GM19351 (cell line): ENCODE measurements around the gene CHDH.

ENCODE experiments used
- ATAC-seq: cut with Tn5 transposase; IDR thresholded peaks from one replicate; pipeline ENCODE4 v1.9.1; 2021; ENCODE audit warnings: mild to moderate bottlenecking, moderate library complexity; ENCODE audit not compliant: unreplicated experiment

CHDH gene

DNA sequence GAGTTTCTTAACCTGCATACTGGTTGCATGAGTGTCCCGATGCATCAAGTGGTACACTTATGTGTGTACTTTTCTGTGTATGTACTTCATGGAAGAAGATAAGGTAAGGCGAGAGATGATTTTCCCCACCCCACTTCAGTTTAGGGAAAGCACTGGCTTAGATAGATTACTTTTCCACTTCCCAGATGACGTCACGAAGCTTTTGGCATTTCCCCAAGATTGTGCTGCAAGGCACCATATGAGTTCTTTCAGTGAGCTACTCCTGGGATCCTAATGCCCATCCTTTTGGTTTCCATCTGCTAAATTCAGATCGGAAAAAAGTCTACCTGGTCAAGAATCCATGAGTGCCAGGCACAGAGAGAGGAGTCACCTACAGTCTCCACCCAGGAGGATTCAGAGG, 4.7 kb upstream of the CHDH start:
- ATAC-seq = no peak

DNA sequence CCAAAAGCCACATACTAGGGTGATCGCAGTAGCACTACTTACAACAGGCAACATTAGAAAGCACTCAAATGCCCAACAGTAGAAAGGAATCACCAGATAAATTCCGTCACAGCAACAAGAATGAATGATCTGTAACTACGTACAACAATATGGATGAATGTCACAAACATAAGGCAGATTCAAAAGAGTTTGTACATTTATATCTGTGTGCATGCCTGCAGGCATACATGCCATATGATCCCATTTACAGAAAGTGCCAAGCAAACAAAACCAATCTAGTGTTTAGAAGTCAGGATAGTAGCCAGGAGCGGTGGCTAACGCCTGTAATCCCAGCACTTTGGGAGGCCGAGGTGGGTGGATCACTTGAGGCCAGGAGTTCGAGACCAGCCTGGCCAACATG, 3.7 kb upstream of the CHDH start:
- ATAC-seq = no peak

DNA sequence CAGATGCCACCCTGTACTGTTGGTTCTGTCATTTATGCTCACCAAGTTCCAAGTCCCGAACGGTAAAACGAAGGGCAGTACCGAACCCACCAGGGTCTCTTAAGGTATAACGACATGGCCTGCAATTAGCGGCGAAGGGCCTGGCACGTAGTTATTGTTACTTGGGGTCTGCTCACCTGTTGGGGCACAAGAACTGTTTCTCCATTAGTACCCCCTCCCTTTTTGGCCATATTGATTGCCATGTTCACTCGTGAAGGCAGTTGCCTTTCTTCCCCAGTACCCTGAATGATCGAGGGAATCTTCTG, 584 bp upstream of the CHDH start:
- no peak for ATAC-seq

DNA sequence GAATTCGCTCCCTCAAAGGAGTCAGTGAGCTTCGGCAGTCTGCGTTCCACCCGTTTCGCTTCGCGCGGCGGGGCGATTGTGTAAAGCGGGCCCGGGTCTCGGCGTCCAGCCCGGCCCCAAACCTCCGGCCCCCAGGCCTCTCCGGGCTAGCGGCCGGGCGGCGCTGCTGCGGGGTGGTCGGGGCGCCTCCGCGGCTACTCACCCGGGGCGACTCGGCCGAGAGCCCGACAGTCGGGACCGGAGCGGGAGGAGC, 412 bp downstream of the CHDH start:
- no peak for ATAC-seq

DNA sequence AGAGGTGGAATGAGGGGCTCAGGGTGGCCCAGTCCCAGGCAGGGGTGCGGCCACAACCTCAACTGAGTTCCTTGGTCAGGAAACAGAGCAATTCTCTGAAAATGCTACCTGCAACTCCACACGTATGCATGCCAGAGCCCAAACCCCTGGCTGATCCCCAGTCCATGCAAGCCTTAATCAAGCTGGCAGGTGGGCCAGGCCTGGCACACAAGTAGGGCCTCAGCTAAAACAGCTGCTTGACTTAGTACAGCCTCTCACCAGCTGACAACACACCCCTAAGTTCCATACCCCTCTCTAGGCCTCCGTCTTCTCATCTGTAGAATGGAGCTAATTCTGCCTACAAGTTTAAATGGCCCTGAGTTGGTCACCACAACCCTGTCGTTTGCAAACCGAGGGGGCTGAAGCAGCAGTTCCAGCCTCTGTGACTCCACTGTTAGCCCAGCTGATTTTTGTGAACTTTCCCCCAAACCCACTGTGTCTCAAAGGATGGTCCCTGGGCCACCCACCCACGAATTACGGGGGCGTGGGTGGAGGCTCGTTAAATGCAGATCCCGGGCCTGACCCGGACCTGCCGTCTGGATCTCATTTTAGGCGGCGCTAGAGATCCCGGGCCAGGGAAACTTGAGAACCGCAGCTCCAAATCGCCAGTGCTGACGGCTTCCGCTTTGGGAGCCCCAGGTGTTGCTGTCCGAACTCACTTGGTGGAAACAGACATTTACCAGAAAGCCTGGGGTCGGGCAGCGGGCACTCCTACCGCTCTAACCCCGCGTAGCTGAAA, 927 bp downstream of the CHDH start:
- ATAC-seq = peak; percentile 13

DNA sequence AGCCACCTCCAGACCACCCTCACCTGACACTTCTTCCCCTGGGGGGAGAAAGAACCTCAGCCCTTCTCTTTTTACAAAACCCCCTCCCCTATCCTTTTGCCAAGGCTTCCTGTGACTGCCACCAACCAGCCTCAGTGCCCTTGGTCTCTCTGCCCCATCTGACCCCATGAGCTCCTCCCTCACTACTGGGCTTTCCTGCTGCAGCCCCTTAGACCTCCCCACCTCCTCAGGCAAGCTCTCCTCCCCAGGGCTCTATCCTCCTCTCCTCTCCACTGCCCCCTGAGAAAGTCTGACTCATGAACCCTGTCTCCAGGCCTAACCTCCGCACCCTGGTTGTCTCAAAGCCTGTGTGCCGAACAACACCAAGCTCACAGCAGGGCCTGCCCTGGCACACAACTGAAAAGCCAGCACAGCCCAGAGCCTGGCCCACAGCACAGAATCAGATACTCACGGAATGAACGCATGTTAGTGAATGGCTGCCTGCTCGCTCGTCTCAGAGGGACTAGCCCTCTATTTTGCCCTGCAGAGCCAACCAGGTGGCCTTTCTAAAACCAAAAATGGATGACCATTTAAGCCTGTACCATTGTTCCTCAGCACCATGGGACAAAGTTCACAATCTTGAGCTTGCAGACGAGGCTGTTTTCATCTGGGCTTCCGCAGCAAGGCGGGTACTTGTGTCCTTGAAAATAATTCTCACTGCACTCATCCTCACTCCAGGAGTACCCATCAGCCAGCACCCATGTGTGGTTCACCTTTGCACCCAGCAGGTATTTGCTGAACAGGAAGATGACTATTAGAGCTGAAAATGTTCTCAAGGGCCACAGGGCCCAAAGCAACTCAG, 1.7 kb downstream of the CHDH start:
- ATAC-seq = no peak

DNA sequence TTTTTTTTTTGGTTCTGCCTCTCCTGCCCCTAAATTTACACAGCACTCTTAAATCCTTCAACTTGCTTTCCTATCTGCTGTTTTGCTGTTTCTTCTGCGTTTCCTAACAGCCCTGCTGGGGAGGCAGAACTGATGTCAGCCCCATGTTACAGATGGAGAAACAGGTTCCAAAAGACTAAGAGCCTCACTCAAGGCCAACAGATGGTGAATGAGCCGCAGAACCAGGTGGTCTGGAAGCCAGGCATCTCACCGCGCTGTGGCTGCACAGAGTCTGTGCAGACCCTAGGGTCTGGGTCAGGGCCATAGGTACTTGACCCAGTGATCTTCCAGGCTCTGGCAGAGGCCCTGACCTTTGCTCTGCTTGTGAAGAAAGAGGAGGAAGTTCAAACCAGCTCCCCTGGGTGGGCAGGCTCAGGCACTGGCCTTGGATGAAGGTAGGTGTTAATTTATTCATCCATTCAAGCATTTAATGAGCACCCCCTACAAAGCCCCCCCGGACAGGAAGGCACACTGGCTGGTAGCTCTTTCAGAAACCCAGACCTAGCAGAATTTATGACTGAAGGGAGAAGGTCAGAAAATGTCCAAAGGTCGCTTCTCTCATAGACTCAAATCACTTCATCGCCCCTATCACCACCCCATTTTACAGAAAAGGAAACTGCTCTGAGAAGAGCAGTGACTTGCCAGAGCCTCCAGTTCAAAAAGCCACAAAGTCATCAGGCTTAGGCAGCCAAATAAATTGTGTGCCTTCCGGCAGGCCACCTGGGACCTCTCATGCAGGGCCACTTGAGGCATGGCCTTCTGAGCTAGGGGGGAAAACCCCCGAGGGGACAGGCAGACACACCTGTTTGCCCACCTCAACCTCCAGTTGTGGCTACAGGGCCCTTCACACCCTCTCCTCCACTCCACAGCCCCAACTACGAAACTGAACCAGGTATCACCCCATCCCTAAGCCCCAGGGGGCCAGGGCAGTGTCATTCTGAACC, 2.7 kb downstream of the CHDH start:
- no peak for ATAC-seq

DNA sequence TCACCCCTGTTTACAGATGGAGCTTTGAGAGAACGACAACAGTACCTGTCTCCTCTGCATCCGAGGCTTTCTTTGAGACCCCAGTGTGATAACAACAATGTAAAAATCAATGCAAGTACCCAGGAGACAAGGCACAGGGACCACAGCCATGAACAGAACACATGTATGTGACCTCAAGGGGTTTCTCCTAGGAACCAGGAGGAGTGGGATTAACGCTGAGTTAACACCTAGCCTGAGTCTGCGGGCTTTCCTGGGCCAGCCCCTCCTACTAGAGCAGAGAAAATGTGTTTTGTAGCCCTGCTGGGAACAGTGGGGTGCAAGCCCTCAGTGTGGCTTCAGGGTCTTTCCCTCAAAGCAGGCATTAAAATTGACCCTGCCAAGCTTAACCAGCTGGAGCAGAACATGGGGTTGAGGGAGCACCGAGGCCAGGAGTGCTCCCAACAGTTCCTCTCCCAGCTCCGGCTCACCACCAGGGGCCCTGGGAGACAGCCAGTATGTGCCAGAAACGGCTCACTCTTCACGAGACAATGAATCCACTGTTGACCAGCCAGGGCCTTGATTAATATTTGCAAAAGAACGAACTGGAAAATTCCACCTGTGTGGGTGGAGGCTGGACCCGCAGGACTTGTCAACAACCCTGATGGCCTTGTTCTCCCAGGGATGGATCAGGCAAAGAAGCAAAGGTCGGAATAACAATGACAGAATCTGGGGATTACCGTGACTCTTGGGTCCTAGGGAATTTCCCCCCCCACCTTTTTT, 3.6 kb downstream of the CHDH start:
- no peak for ATAC-seq

DNA sequence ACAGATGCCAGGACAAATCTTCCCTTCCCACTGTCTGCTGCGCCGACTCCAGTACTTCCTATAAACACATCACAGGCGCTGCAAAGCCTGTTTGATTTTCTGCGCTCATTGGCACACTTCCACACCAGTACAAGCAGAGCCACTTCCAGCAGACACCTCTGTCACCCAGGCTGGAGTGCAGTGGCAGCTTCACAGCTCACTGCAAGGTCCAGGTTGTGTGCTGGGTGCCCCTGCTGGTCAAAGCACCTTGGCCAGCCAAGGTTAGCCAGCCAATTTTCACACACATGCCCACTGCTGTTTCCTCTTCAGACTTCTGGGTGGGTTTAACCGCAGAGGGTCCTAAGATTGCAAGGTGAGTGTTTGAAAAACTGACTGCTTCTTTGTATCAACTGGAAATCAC, 4.9 kb downstream of the CHDH start:
- no peak for ATAC-seq

DNA sequence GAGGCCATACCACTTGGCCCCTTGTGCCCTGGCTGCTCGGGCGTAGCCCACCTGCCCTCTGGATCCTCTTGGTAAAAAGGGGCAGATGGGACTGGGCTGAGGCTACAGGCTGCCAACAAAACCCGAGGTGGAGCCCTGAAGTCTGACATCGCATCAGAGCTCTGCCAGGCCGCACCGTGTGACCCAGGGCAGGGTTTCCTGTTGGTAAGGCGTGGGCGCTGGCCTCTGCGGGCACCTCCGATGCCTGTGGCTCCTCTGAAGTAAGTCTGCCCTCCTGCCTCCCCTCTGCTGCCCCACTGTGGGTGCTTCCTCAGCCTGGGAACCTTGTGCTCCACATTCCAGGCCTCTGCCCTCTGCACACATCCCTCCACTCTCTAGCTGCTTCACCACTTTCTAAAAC, 8.9 kb downstream of the CHDH start:
- ATAC-seq = no peak

DNA sequence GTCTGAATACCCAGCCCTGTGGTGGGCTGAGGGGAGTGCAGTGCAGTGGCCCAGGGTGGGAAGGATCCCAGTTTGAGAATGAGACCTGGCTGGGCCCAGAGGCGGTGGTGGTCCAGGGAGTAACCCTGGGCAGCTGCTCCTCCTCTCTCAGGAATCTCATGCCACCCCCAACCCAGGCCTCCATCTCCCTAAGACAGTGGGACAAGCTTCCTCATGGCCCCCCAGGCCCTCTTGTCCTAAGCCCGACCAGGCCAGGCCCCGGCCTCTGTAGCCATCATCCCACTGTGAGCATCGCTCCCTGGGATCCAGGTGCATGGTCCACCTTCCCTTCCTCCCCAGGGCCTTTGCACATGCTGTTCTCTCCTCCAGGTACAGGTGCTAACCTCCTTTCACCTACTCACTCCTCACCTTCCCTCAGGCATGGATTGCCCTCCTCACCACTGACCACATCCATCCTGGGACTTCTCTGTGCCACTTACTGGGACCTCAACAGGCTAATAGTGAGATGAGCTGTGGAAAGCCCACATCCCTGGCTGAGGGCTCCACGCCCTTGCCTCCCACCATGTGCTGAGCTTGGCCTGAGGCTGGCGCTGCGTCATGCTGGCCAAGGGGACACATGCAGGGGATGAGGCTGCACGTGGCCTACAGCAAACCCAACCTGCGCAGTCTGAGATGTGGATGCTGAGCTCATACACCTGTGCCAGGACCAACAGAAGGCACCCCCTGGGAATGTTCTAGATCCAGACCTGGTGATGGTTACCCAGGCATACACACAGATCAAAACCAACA, 9.9 kb downstream of the CHDH start:
- ATAC-seq = no peak

DNA sequence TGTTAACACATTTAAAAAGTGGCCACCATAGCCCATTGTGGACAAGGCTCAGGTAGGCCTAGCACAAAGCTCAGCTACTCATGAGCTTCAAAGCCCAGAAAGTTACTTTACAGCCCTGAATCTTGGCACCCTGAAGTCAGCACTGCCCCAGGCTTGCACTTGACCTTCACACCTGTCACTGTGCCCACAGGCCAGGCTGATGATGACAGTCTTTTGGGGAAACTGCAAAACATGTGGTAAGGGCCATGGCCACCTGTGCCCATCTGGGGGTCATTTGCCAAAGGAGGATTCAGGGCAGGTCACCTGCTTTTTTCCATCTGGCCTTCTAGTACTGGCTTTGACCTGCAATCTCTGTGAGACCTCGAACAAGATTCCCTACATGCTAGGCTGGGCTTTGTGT, 11.0 kb downstream of the CHDH start:
- ATAC-seq = no peak

DNA sequence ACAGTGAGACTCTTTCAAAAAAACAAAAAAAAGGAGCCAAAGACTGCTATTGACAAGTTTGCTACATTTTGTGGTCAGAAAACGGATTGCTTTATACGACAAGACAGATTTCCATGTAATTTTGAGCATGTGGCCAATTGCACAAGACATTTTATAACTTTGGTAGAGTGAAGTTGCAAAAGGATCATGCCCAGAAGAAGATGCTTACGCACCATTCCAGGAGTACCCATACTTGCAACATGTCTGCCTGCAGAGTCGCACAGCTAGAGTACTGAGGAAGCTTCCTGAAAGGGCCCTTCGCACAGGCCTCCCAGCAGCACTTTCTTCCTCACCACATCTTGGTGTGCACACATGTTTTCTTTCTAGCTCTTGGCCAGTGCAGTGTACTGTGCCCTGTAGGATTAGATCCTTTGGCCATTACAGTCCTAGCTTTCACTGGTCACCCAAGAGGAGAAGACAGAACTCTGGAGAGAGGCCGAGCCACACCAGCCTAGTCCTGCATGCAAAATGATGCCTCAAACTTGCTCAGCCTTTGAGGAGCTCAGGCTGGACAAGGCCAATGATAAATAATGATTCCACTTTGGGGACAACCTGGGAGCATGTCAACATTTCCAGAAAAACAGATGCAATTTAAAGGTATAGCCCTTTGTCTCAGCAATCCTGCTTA, 11.7 kb downstream of the CHDH start:
- no peak for ATAC-seq

DNA sequence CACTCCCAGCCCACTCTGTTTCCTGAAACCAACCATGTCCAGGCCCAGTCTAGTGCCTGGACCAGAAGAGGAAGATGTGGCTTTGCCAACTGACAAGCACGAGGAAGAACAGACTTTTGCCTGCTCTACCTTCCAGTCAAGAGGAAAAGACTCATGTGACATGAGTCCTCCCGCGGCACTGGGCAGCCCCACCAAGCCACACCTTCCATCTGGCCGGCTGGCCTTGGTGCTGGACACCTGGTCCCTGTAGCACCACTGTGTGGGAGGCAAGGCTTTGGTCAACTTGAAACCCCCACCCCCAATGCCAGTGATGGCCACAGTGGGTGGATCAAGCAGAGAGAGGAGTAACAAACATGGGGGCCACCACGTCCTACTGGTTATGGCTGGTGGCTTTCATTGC, 12.5 kb downstream of the CHDH start:
- ATAC-seq = no peak

DNA sequence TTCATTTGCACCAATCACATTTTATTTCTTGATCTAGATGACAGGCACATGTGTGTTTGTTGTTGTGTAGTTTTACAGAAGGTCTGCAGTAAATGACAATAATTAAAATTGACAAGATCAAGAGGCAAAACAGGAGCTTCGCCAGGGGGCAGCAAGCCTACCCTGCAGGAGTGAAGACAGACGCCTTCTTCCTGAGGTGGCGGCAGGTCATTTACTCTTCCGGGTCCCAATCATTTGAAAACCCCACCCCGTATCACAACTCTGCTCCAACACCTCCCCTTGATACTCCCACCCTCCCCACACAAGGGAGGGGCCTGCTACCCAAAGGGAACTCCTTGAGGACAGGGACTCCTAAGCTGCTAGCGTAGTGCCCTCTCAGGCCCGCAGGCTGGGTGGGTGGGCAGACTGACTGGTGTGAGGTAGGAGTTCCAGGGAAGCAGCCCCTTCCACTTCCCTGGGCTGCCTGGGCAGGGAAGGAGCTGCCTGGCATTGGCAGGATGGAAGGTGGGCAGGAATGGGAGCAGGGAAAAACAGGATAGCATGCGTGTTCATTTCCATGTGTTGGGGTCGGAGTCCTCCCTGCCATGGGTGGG, 13.1 kb downstream of the CHDH start:
- ATAC-seq = no peak

DNA sequence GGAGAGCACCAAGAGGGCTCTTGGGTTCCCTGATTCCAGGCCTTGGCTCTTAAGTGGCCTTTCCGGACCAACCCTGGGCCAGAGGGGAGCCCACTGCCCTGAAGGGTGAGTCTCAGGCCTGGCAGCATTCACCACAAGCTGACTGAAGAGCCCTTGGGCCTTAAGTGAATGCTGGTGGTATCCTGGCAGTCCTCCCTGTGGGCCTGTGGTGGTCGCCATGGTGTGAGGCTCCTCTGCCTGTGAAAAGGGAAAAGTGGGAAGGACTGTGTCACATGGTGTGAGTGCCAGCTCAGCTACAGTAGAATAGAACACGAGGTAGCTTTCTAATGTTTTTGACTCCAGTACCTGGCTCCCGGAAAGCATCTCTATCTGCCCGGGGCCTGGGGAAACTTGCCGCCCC, 15.3 kb downstream of the CHDH start:
- no peak for ATAC-seq

DNA sequence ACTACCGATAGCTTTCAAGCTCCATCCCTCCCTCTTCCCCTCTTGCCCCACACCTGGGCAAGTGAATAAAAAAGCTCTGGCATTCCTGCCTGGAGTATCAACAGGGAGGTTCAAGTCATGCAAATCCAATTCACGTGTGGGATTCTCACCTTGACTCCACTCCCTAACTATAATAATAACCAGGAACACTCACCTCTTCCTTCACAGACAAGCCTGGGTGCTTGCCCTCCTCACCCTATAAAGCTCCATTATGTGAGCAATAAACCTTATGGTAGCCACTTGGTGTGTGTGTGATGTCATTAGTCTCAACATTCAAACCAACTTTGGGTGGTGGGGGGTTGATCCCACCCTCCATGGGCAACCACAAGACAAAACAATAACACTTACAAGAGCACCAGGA, 16.6 kb downstream of the CHDH start:
- no peak for ATAC-seq

DNA sequence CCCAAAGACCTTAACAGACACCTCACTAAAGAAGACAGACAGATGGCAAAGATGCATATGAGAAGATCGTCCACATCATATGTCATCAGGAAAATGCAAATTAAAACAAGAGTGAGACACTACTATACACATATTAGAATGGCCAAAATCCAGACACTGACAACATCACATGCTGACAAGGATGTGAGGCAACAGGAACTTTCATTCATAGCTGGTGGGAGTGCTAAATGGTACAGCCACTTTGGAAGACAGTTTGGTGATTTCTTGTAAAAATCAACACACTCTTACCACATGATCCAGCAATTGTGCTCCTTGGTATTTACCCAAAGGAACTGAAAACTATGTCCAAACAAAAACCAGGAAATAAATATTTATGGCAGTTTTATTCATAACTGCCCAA, 17.6 kb downstream of the CHDH start:
- ATAC-seq = no peak

DNA sequence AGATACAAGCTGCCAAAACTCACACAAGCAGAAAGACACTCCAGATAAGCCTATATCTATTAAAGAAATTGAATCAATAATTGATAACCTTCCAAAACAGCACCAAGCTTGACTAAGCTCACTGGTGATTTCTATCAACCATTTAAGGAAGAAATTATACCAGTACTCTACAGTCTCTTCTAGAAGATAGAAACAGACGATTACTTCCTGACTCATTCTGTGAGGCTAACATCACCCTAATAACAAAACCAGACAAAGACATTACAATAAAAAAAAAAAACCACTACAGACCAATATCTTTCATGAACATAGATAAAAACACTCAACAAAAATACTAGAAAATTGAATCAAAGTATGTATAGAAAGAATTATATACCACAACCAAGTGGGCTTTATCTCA, 20.2 kb downstream of the CHDH start:
- no peak for ATAC-seq
